Measurements from ENCODE around the gene KPRP.

KPRP gene

DNA sequence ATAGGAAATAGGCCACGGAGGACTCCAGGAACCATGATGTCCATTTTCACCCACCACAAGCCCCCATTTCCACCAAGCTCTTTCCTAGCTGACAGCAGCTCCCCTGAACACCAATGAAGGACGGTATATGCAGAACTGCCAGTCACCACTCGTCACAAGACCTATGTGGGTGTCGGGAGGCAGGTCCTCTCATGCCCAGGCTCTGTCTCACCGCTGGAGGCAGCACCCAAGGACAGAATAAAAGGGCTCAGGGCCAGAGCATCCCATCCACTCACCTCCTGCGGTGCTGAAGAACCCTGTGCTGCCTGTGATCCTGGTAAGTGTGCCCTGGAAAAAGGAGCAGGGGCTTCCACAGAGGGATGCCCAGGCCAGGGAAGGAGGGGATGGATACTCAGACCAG, 17.1 kb downstream of the KPRP start, which contains the start of gene LCE1F:
LCE1F (plus strand) TSS at position 266 of the 400 bp plus-strand sequence. CDS start 1,232 bp downstream, outside the sequence.
- no peak for DNase-seq

GRCh38 chr1:152776361-152776760, 18.5 kb downstream of the KPRP start:
- no peak for DNase-seq

DNA sequence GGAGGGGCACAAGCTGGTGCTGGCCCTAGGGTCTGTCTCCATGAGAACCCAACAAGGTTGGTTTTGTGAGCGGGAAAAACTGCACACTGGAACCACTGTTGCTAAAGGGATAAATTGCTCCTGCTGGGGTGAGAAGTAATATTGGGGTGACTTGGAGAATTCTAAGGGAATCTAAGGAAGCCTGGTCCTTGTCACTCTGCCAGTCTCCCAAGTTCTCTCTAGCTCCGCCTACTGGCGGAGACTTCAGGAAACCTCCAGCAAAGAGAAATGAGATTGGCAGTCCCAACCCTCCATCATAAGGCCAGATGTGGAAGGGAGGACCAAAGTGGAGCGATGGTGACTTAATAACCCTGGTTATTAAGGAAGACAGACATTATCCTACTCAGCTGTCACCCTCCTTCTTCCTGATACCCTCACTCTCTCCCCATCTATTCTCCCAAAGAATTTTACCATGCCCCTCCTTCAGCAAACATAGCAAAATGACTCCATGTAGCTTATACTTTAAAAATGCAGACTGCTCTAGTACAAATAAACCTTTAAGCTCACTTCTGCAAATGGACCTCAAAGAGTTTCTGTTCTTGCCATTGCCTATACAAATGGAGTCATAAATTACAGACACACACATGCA, 19.8 kb downstream of the KPRP start:
- DNase-seq = no peak

- DNase-seq = no peak
These were observed 25.3 kb downstream of the KPRP start for GRCh38 chr1:152783095-152783494.

DNA sequence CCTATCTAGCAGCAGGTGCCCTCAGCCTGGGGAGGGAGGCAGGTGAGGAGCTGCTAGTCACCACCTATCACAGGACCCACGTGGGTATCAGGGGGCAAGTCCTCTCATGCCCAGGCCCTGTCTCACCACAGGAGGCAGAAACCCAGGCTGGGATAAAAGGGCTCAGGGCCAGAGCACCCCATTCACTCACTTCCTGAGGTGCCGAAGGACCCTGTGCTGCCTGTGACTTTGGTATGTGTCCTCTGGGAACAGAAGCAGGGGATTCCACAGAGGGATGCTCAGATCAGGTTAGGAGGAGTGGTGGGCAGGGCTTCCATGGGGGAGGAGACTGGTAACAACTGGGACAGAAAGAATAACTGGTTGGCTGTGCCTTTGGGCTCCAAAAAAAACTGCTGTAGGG, 28.3 kb downstream of the KPRP start, which contains the start of gene LCE1E:
LCE1E (plus strand) TSS at position 181 of the 400 bp plus-strand sequence. CDS start 1,043 bp downstream, outside the sequence.
- DNase-seq = no peak

- DNase-seq = no peak
These were observed 37.9 kb downstream of the KPRP start for GRCh38 chr1:152795686-152796085.

DNA sequence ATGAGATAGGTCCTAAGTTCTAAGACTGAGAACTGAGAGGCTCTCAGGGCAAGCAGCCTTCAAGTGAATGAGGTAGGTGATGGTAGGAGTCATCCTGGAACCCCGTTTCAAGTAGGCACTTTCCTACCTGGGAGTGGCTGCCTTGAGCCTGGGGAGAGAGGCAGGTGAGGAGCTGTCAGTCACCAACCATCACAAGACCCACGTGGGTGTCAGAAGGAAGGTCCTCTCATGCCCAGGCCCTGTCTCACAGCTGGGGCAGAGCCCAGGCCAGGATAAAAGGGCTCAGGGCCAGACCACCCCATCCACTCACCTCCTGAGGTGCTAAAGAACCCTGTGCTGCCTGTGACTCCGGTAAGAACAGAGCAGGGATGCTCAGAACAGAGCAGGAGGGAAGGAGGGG, 38.6 kb downstream of the KPRP start, which contains the start of gene LCE1D:
LCE1D (plus strand) TSS at position 301 of the 400 bp plus-strand sequence. CDS start 1,074 bp downstream, outside the sequence.
- no peak for DNase-seq

GRCh38 chr1:152801333-152801732, 43.5 kb downstream of the KPRP start:
- no peak for DNase-seq

GRCh38 chr1:152806576-152806975, 48.8 kb downstream of the KPRP start, which contains the start of gene LCE1C:
Gene LCE1C (minus strand): TSS chr1:152806651. CDS start chr1:152805478, 1,173 bp downstream.
- no peak for DNase-seq

- no peak for DNase-seq
These were observed 53.2 kb downstream of the KPRP start for GRCh38 chr1:152811050-152811449.

Measured in NCI-H446 treated with DMSO at 0.1 percent for 48 hours (cell line).